RWPE2 (cell line): Measurements from ENCODE around the gene SYT10.
A peak's percentile ranks its signal among the peaks of the same experiment; 100 is the strongest.
"Not testable (repeated sequence)": the region's sequence is repeated elsewhere in the genome, so short reads cannot be mapped to it uniquely, and the experiment has no call there.

Experiments used
- ATAC-seq: fragments of 200-7000 bp; cut with Tn5 transposase; 3 replicates; pipeline ENCODE4 v1.9.1; 2021; ENCODE audit warnings: low read depth
- DNase-seq: peaks from one replicate; pipeline ENCODE4 v3.0.0-alpha.2; 2020; ENCODE audit warnings: low spot score
- H3K27ac ChIP-seq: fragments of 450-650 bp; 2 replicates; pipeline ENCODE4 v1.5.1; 2017; ENCODE audit warnings: mild to moderate bottlenecking; ENCODE audit not compliant: poor library complexity, severe bottlenecking
- H3K27me3 ChIP-seq: fragments of 250-450 bp; sonication (Bioruptor Pico); 2 replicates; pipeline ENCODE4 v1.5.1; 2021; ENCODE audit warnings: mild to moderate bottlenecking, moderate library complexity; ENCODE audit not compliant: insufficient read depth, poor library complexity, severe bottlenecking
- H3K36me3 ChIP-seq: fragments of 250-450 bp; sonication (Bioruptor Pico); 2 replicates; pipeline ENCODE4 v1.5.1; 2020; ENCODE audit warnings: low read depth, mild to moderate bottlenecking, moderate library complexity
- H3K4me1 ChIP-seq: fragments of 250-450 bp; sonication (Bioruptor Pico); 2 replicates; pipeline ENCODE4 v1.5.1; 2021; ENCODE audit warnings: mild to moderate bottlenecking, moderate library complexity; ENCODE audit not compliant: insufficient read depth, poor library complexity, severe bottlenecking
- H3K4me3 ChIP-seq: fragments of 250-450 bp; sonication (Bioruptor Pico); 2 replicates; pipeline ENCODE4 v1.5.1; 2021; ENCODE audit warnings: mild to moderate bottlenecking, moderate library complexity; ENCODE audit not compliant: severe bottlenecking
- H3K9me3 ChIP-seq: fragments of 250-450 bp; sonication (Bioruptor Pico); 2 replicates; pipeline ENCODE4 v1.5.1; 2021; ENCODE audit warnings: mild to moderate bottlenecking, moderate library complexity; ENCODE audit not compliant: severe bottlenecking
- TF ChIP-seq, protein P1 (sequence below): fragments of 450-650 bp; IDR thresholded peaks from one replicate; pipeline ENCODE4 v1.5.1; 2017; ENCODE audit warnings: mild to moderate bottlenecking, moderate library complexity; ENCODE audit not compliant: poor library complexity, severe bottlenecking

Gene SYT10

DNA sequence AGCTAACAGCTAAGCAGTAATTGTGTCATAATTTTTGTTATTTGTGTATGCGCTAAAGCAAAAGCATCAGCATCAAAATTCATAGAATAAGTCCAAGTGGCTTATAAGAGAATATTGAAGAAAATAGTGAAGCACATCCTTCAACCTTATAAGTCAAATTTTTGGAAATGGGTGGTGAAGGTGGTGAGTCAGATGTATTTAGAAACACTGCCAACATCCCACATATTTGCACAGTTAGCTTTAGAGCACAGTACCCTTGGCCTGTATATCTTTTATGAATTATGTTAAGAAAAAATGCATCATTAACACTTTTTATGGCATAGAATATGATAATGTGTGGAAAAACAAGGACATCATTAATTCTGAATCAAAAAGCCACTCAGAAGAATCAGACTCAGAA is 8.0 kb downstream of the SYT10 start:
- Histone ChIP-seq H3K4me3 (no peak overlapping the region), H3K9me3 (no peaks in the 10 kb centered on the region), H3K27ac (no peak overlapping the region), H3K4me1 (no peaks in the 10 kb centered on the region), H3K27me3 (peaks cover 34% of the 10 kb centered on the region), H3K36me3 (no peaks in the 10 kb centered on the region)
- TF ChIP-seq, protein P1, sequence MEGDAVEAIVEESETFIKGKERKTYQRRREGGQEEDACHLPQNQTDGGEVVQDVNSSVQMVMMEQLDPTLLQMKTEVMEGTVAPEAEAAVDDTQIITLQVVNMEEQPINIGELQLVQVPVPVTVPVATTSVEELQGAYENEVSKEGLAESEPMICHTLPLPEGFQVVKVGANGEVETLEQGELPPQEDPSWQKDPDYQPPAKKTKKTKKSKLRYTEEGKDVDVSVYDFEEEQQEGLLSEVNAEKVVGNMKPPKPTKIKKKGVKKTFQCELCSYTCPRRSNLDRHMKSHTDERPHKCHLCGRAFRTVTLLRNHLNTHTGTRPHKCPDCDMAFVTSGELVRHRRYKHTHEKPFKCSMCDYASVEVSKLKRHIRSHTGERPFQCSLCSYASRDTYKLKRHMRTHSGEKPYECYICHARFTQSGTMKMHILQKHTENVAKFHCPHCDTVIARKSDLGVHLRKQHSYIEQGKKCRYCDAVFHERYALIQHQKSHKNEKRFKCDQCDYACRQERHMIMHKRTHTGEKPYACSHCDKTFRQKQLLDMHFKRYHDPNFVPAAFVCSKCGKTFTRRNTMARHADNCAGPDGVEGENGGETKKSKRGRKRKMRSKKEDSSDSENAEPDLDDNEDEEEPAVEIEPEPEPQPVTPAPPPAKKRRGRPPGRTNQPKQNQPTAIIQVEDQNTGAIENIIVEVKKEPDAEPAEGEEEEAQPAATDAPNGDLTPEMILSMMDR, result no peak
- DNase-seq, result no peak
- ATAC-seq, result no peak

DNA sequence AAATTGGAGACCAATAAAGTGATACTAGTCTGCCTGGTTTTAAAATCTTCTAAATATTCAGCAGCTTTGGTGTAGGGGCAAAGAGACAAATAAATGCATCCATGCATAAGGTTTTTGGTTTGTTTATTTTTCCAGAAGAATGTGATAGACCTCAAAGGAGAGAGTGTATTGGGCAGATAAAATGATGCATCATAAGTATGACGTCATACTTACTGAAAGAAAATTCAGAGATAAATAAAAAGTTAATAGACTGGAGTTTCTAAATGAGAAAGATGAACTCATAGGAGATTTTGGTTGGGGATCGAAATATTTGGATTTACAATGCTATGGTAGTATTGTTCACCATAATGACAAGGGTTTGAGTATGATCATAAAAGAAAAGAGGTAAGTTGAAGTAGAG is 10.2 kb downstream of the SYT10 start:
- TF ChIP-seq, protein P1, result no peak
- no peaks in the 10 kb centered on the region for H3K4me1 ChIP-seq
- peaks cover 16% of the 10 kb centered on the region for H3K27me3 ChIP-seq
- H3K9me3 ChIP-seq, result no peaks in the 10 kb centered on the region
- ATAC-seq (no peak), DNase-seq (no peak)
- no peak overlapping the region for H3K4me3 ChIP-seq
- no peaks in the 10 kb centered on the region for H3K36me3 ChIP-seq
- H3K27ac ChIP-seq, result no peak overlapping the region

DNA sequence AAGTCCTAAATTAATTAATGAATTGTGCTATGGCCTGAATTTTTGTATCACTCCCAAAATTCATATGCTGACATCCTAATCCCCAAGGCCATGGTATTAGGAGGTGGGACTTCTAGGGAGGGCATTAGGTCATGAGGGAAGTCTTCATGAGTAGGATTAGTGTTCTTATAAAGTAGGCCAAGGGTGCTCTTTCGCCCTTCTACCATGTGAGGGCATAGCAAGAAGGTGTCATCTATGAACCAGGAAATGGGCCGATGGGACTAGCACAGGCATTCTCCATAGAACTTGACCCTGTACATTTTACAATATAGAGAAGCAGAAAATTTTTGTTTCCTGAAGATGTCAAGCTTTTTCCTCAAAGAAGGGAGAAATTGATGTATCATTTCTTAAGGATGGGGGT is 12.5 kb downstream of the SYT10 start:
- H3K4me3 ChIP-seq, result no peak overlapping the region
- no peaks in the 10 kb centered on the region for H3K9me3 ChIP-seq
- DNase-seq (no peak), ATAC-seq (peak; percentile 81)
- H3K27me3 ChIP-seq, result peaks cover under 1% of the 10 kb centered on the region
- TF ChIP-seq, protein P1, result peak; percentile 70
- H3K4me1 ChIP-seq, result no peaks in the 10 kb centered on the region
- H3K36me3 ChIP-seq, result no peaks in the 10 kb centered on the region
- no peak overlapping the region for H3K27ac ChIP-seq

DNA sequence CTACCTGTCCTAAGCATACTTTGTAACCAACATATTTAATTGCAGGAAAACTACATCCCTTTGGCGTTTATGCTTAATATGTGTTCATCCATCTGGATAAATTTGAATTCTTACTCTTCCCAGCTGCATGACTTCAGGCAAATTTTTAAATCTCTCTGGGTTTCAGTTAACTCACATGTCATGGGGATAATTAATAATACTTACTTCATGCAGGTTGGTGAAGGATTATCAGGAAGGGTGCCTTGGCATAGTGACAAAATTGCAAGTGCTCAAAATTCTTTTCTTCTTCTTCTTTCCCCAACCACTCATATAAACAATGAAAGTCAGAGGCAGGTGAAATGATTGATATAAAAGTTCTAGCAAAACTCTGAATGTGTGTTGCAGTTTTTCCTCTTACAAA is 15.9 kb downstream of the SYT10 start:
- Histone ChIP-seq H3K27me3 (no peaks in the 10 kb centered on the region), H3K36me3 (no peaks in the 10 kb centered on the region), H3K9me3 (no peaks in the 10 kb centered on the region), H3K4me1 (no peaks in the 10 kb centered on the region), H3K27ac (no peak overlapping the region), H3K4me3 (no peak overlapping the region)
- TF ChIP-seq, protein P1, result no peak
- ATAC-seq, result no peak
- DNase-seq, result no peak

DNA sequence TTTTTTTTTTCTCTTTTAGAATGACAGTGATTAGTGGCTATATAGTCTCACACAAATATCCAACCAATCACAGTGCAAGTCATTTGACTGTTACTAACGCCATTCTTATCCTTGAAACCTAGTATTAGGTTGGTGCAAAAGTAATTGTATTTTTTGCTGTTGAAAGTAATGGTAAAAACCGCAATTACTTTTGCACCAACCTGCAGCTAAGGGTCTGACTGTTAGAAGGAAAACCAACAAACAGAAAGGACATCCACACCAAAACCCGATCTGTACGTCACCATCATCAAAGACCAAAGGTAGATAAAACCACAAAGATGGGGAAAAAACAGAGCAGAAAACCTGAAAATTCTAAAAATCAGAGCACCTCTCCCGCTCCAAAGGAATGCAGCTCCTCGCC is 27.2 kb downstream of the SYT10 start:
- H3K9me3 ChIP-seq, H3K27me3 ChIP-seq, H3K27ac ChIP-seq, ATAC-seq, H3K4me3 ChIP-seq, H3K36me3 ChIP-seq, DNase-seq, H3K4me1 ChIP-seq: not testable (repeated sequence)

DNA sequence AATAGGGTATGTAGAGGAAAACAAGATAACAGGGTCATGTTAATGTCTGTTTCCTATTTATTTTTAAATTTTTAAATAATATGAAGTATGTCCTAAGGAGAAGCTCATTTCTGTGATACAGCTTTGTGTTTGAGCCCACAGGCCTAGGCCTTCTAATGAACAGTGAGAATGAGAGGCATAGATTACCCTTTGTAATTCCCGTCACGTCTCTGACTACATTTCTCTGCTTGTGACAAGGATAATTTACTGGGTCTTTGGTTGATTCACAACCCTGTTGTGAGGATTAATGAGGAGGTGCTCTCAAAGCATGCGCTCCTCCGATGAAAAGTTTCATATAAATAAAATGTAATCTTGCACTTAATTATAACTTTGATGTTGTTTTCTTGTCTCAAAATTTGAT is 56.1 kb downstream of the SYT10 start:
- no peaks in the 10 kb centered on the region for H3K4me1 ChIP-seq
- no peaks in the 10 kb centered on the region for H3K27me3 ChIP-seq
- no peaks in the 10 kb centered on the region for H3K36me3 ChIP-seq
- H3K27ac ChIP-seq, result no peak overlapping the region
- no peak for ATAC-seq
- TF ChIP-seq, protein P1, result no peak
- DNase-seq, result no peak
- H3K9me3 ChIP-seq, result no peaks in the 10 kb centered on the region
- no peak overlapping the region for H3K4me3 ChIP-seq
